Sigmoid colon (tissue), 7 donors: ENCODE measurements around the gene CHST6. TPM values are rescaled to one million over a fixed set of nuclear protein-coding genes. Genes with fewer than 3 reads are reported as not detected.

Experiments used
- DNase-seq: peaks from one replicate; pipeline ENCODE4 v3.0.0-alpha.2; 2019
- H3K27ac ChIP-seq, 4 donors: fragments of 200-600 bp; sonication (generic); one replicate each; pipeline ENCODE4 v1.5.1; 2016 to 2019; ENCODE audit warnings: mild to moderate bottlenecking in 1 of 4
- H3K27me3 ChIP-seq, 3 donors: fragments of 200-600 bp; sonication (generic); one replicate each; pipeline ENCODE4 v1.5.1; 2019; ENCODE audit warnings: mild to moderate bottlenecking in 1 of 3
- H3K36me3 ChIP-seq, 4 donors: fragments of 200-600 bp; sonication (generic); one replicate each; pipeline ENCODE4 v1.5.1; 2016 to 2019
- H3K4me1 ChIP-seq, 4 donors: fragments of 200-600 bp; sonication (generic); one replicate each; pipeline ENCODE4 v1.5.1; 2017 to 2019
- H3K4me3 ChIP-seq, 4 donors: fragments of 200-600 bp; sonication (generic); one replicate each; pipeline ENCODE4 v1.5.1; 2017 to 2019; ENCODE audit warnings: mild to moderate bottlenecking in 2 of 4, moderate library complexity in 1 of 4
- H3K9me3 ChIP-seq, 4 donors: fragments of 200-600 bp in 3 of 4; sonication (generic) in 3 of 4; one replicate each; pipeline versions ENCODE4 v1.5.1 to v1.6.1; 2013 to 2019
- EP300 ChIP-seq, 4 donors: sonication (generic); formaldehyde crosslinking; IDR thresholded peaks; one replicate each; pipeline ENCODE4 v1.6.1; 2017; ENCODE audit warnings: antibody characterized with exemption in 4 of 4
- POLR2A ChIP-seq, 2 donors: fragments of 450-650 bp; IDR thresholded peaks; one replicate each; pipeline ENCODE4 v1.6.1; 2016; ENCODE audit warnings: antibody characterized with exemption in 2 of 2, mild to moderate bottlenecking in 2 of 2, moderate library complexity in 2 of 2
- POLR2AphosphoS5 ChIP-seq, 4 donors: sonication (generic); formaldehyde crosslinking; IDR thresholded peaks; one replicate each; pipeline ENCODE4 v1.6.1; 2017; ENCODE audit warnings: antibody characterized with exemption in 4 of 4
- WGBS, 2 donors: extraction: QIAGEN DNeasy Blood & Tissue Kit; methylation state at CpG; one replicate each; pipeline ENCODE4 v1.1.7; 2013; 5-methylcytosine and 5-hydroxymethylcytosine counted together
- intact Hi-C: fragments of 100-400 bp; cut with DNase I; formaldehyde crosslinking; loops from one replicate; pipeline ENCODE4 v1.15.1; 2023
- polyA plus RNA-seq, 3 donors: library from polyadenylated mRNA; stranded (reverse); fragments of 200-250 nt; gene quantifications; one replicate each; pipeline ENCODE4 v1.2.3, GENCODE V29; 2013
- total RNA-seq, 4 donors: library from RNA; depleted of rRNA; stranded (reverse); fragments of >200 nt; gene quantifications; one replicate each; pipeline ENCODE4 v1.1.0, GENCODE V29; 2016
- TF ChIP-seq, protein P1 (sequence below), 4 experiments: fragments of 450-650 bp in 3 of 4; fragments of 200-600 bp in 1 of 4; IDR thresholded peaks; one replicate each; pipeline ENCODE4 v1.5.1; 2016 to 2019; ENCODE audit warnings: antibody characterized with exemption in 4 of 4, mild to moderate bottlenecking in 3 of 4, moderate library complexity in 2 of 4
- donor health status: healthy with polysubstance abuse.
- donor health status: Bipolar disorder and iron deficiency.
- donor health status: healthy.

Gene CHST6
- total and polyA plus RNA-seq, 7 donors = under 0.01 to 2.5 (median 1.1) TPM

DNA sequence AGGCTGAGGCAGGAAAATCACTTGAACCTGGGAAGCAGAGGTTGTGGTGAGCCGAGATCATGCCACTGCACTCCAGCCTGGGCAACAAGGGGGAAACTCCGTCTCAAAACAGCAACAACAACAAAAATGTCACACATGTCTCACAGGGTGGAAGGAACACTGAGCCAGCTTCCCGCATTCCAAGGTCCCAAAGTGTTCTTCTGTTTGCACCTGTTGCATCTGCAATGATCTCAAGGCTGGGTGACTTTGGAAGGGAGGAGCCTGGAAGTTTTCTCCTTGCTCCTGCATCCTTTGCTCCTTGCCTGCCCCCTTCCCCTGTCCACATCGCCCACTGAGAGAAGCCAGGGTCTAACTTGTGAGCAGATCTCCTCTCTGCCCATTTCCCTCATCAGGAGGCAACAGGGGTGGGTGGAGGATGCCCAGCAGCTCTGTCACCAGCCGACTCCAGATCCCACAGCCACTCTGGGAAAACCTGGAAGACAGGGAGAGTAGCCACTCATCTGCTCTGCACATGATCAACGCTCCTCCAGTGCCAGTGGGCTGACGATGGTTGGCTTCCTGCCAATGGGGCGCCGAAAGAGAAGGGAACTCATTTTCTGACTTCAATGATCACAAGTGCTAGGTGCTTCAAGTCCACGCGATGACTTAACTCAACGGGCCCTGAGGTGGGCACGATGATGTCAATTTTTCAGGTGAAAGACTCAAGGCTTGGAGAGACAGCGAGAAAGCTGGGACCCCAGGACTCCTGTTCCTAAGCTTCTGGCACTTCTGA is 12.6 kb downstream of the CHST6 start:
- no peaks in the 10 kb centered on the region for H3K36me3 ChIP-seq
- no peaks in the 10 kb centered on the region for H3K27me3 ChIP-seq
- H3K4me3 ChIP-seq = no peak overlapping the region
- no peaks in the 10 kb centered on the region for H3K9me3 ChIP-seq
- no peaks in the 10 kb centered on the region for H3K4me1 ChIP-seq
- WGBS, 2 donors = 85 to 86% methylated on average over 14 of the region's 14 CpGs
- DNase-seq = no peak
- H3K27ac ChIP-seq = no peak overlapping the region
- TF ChIP-seq, protein P1, sequence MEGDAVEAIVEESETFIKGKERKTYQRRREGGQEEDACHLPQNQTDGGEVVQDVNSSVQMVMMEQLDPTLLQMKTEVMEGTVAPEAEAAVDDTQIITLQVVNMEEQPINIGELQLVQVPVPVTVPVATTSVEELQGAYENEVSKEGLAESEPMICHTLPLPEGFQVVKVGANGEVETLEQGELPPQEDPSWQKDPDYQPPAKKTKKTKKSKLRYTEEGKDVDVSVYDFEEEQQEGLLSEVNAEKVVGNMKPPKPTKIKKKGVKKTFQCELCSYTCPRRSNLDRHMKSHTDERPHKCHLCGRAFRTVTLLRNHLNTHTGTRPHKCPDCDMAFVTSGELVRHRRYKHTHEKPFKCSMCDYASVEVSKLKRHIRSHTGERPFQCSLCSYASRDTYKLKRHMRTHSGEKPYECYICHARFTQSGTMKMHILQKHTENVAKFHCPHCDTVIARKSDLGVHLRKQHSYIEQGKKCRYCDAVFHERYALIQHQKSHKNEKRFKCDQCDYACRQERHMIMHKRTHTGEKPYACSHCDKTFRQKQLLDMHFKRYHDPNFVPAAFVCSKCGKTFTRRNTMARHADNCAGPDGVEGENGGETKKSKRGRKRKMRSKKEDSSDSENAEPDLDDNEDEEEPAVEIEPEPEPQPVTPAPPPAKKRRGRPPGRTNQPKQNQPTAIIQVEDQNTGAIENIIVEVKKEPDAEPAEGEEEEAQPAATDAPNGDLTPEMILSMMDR (IDR thresholded peaks at IDR 0.05) = no peak
- no peak for TF ChIP-seq EP300 (IDR thresholded peaks at IDR 0.05)
- TF ChIP-seq POLR2A (IDR thresholded peaks at IDR 0.05) = no peak
- no peak for TF ChIP-seq POLR2AphosphoS5 (IDR thresholded peaks at IDR 0.05)
- intact Hi-C loops = no loop called here

DNA sequence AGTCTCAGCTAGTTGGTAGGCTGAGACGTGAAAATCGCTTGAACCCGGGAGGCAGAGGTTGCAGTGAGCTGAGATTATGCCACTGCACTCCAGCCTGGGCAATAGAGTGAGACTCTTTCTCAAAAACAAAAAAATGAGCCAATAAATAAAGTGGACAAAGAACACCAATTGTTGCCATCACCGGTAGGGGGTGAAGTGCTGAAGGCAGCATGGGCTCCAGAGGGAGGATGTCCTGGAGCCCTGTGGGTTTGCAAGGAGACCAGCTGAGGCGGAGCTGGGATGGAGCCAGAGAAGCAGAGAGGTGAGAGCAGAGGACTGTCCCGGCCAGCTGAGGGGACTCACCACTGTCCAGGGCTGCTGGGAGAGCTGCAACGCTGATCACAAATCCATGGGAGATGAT is 13.8 kb downstream of the CHST6 start:
- no peaks in the 10 kb centered on the region for H3K27me3 ChIP-seq
- no peaks in the 10 kb centered on the region for H3K9me3 ChIP-seq
- H3K27ac ChIP-seq = no peak overlapping the region
- H3K4me1 ChIP-seq = no peaks in the 10 kb centered on the region
- no peaks in the 10 kb centered on the region for H3K36me3 ChIP-seq
- TF ChIP-seq POLR2AphosphoS5 (IDR thresholded peaks at IDR 0.05) (no peak), EP300 (IDR thresholded peaks at IDR 0.05) (no peak), POLR2A (IDR thresholded peaks at IDR 0.05) (no peak)
- TF ChIP-seq, protein P1 (IDR thresholded peaks at IDR 0.05) = no peak
- H3K4me3 ChIP-seq = no peak overlapping the region
- no peak for DNase-seq
- 86 to 90% methylated on average over 7 of the region's 7 CpGs for WGBS, 2 donors
- intact Hi-C loops = no loop called here

DNA sequence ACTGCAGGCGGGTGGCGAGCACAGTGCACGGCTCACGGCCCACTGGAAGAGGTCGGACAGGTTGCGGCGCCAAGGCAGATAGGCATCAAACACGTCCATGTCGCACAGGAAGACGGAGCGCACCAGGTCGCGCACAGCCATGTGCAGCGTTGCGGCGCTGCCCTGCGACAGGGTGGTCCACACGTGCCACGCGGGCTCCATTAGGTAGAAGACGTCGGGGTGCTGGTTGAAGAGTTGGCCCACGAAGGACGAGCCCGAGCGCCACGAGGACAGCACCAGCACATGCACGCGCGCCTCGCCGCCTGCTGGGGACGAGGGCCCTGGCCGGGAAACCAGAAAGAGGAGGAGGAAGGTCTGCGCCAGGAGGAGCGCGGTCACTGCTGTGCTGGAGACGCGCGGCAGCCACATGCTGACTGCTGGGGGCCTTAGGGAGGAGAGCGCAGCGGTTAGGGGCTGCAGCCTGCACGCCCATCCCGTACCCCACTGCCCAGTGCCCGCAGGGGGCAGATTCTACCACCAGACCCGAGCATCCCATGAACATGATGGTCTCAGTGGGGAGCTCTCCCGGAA is 15.7 kb downstream of the CHST6 start:
- DNase-seq = no peak
- TF ChIP-seq EP300 (IDR thresholded peaks at IDR 0.05) (no peak), POLR2AphosphoS5 (IDR thresholded peaks at IDR 0.05) (no peak), POLR2A (IDR thresholded peaks at IDR 0.05) (no peak)
- no peak overlapping the region for H3K4me3 ChIP-seq
- H3K27me3 ChIP-seq = no peaks in the 10 kb centered on the region
- WGBS, 2 donors = 97% methylated on average over 47 of the region's 47 CpGs
- H3K9me3 ChIP-seq = no peaks in the 10 kb centered on the region
- intact Hi-C loops = no loop called here
- no peaks in the 10 kb centered on the region for H3K36me3 ChIP-seq
- no peak overlapping the region for H3K27ac ChIP-seq
- H3K4me1 ChIP-seq = no peaks in the 10 kb centered on the region

DNA sequence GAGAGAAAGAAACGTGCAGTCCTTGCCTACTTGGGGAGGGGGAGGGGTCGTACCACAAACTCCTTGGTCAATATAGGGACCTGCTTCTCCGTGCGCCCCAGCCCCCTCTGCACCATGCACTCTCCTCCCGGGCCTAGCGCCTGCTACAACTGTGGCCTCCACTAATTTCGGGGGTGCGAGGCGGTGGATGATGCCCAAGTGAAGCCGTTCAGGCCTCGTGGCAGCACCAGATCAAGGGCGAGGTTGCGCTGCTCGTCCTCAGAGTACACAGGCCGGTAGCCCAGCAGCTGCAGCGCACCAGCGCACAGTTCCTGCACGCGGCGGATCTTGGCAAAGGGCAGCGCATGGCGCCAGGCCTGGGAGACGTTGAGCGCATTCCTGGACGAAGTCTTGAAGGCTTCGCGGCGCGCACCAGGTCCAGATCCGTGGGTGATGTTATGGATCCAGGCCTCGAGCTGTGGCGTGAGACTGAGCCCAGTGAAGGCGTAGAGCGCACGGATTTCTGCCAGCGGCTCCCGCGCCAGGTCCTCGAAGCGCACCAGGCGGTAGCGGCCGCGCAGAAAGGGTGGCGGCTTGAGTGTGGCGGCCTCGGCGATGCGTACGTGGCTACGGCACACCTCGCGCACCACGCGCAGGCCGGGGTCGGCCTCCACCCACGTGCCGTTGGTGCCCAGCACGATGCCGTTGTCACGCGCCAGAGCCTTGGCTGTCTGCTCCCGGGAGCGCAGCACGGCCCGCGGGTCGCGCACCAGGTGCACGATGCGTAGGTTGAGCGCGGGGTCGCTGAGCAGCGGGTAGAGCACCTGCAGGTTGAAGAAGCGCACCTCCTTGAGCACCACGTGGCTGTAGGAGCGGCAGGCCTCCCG is 16.5 kb downstream of the CHST6 start:
- DNase-seq = no peak
- Histone ChIP-seq H3K9me3 (no peaks in the 10 kb centered on the region), H3K36me3 (no peaks in the 10 kb centered on the region), H3K27me3 (no peaks in the 10 kb centered on the region), H3K4me1 (no peaks in the 10 kb centered on the region), H3K27ac (no peak overlapping the region), H3K4me3 (no peak overlapping the region)
- TF ChIP-seq POLR2AphosphoS5 (IDR thresholded peaks at IDR 0.05) (no peak), POLR2A (IDR thresholded peaks at IDR 0.05) (no peak), EP300 (IDR thresholded peaks at IDR 0.05) (no peak)
- TF ChIP-seq, protein P1 (IDR thresholded peaks at IDR 0.05) = no peak
- intact Hi-C loops = no loop called here
- 96% methylated on average over 80 of the region's 80 CpGs for WGBS, 2 donors
